Cerebellar cortex (tissue), 1 donor: Measurements from ENCODE around the gene LRATD1.
"Not testable (repeated sequence)": the region's sequence is repeated elsewhere in the genome, so short reads cannot be mapped to it uniquely, and the experiment has no call there.

Experiments used
- DNase-seq: peaks from one replicate; pipeline ENCODE4 v3.0.0-alpha.2; 2015; ENCODE audit warnings: low spot score

LRATD1 gene, protein sequence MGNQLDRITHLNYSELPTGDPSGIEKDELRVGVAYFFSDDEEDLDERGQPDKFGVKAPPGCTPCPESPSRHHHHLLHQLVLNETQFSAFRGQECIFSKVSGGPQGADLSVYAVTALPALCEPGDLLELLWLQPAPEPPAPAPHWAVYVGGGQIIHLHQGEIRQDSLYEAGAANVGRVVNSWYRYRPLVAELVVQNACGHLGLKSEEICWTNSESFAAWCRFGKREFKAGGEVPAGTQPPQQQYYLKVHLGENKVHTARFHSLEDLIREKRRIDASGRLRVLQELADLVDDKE

DNA sequence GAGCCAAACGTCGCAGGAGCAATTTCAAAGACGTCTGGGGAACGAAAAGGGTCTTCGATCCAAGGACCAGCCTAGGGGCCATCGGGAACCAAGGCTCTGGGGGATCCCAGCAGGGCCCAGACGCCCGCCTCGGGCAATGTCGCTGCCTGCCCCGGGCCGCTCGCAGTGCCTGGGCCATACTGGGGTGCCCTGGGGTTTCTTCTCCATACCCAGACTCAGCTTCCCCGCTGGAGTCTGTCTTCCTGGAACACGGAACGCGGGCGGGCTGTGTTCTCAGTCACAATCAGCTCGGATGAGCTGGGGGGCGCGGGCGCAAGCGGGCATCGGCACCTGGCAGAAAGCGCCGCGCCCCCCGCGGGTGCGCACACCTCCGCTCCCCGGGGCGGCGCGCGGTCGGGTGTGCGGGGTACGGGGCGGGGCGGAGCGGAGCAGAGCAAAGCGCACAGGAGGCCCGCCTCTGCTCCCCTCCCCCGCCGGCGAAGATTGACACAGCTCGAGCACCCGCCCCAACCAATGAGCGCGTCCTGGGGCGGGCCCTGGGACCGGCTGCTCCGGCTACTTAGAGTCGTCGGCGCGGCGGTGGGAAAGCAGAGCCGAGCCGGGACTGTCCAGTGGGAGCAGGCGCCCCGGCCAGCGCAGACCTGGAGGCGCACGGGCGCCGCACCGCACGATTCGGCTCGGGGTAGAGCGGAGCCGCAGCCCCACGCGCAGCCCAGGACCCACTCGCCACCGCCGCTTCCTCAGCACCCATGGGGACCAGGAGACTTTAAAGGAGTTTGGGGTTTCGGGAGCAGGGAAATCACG is at the start of gene LRATD1:
TSS of gene LRATD1 (plus strand) at position 585 of the 804 bp plus-strand sequence. CDS start 1,263 bp downstream, outside the sequence.
- DNase-seq: peak; percentile 4

DNA sequence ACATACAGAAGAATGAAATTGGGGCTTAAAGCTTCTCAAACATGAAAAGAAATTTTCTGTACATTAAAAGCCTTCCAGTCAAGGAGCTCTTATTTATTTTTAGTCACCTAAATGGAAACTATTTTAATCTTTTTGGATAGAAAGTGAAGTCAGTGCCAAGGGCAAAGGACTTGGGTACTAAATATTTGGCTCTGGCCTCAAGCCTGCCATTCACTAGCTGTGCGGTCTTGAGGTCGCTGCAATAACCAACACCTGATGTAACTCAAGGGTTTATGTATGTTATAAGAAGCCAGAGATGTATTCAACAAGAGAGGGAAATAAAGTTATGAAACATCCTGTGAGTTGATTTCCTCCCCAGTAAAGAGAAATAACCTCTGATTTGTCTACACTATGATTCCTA is 49.5 kb upstream of the LRATD1 start:
- no peak for DNase-seq

DNA sequence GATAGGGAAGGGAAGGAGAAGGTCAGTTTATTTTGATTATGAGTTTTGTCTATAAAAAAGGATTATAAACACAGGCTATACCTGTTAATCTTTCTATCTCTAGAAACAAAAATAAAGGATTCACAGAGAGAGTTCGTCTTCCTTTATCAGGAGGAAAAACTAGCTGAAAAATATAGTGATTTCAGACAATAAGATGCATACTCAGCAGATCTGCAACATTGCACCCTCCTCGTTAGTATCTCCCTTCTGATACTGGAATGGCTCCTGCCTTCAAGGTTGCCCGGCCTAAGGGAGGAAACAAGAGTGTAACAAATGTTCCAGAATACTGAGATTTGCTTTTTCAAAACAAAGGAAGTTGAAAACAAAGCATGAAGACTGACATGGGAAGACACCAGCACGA is 48.7 kb upstream of the LRATD1 start:
- no peak for DNase-seq

DNA sequence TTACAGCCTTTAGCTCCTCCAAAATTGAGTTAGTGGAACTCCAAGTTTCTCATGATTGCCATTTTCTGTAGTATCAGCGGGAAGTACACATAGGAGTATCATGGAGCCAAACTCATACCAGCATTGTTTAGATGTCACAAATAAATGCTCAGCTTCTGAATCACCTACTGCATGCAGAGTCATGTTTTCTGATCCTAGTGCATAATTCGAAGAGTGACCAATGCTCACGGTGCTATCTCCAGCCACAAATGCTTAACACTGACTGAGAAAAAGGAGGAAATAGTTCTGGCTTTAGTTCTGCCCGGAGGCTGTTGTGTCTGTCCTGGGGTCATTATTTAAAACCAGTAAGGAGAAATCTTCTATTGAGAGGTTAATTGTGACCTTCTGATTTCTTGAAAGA is 45.4 kb upstream of the LRATD1 start:
- DNase-seq: no peak

DNA sequence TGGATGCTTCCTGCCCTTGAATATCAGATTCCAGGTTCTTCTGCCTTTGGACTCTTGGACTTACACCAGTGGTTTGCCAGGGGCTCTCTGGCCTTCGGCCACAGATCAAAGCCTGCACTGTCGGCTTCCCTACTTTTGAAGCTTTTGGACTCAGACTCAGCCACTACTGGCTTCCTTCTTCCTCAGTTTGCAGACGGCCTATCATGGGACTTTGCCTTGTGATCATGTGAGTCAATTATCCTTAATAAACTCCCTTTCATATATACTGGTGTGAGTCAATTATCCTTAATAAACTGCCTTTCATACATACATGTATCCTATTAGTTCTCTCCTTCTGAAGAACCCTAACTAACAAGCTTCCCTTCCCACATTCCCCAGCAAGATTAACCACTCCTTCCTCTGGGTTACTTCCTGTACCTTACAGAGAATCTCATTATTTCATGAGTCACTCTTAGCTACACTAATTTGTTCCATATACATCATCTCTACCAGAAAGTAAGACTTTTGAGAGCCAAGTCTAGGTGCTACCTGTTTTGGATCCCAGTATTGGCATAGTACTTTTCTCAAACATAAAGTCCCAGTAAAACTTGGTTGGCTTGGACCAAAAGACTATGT is 31.3 kb upstream of the LRATD1 start:
- no peak for DNase-seq

DNA sequence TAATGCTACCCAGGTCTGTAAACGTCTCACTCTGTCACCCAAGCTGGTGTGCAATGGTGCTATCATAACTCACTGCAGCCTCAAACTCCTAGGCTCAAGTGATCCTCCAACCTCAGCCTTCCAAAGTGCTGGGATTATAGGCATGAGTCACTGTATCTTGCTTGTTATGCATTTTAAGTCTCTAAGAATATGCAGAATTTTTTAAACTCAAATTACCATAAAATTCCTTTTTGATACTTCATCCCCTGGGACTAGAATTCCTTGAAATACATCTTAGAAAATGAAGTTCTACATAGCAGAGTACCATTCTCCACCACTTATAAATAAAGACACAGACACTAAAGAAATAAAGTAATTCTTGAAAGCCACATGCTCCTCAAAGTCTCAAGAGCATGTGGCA is 30.2 kb upstream of the LRATD1 start:
- DNase-seq: no peak

DNA sequence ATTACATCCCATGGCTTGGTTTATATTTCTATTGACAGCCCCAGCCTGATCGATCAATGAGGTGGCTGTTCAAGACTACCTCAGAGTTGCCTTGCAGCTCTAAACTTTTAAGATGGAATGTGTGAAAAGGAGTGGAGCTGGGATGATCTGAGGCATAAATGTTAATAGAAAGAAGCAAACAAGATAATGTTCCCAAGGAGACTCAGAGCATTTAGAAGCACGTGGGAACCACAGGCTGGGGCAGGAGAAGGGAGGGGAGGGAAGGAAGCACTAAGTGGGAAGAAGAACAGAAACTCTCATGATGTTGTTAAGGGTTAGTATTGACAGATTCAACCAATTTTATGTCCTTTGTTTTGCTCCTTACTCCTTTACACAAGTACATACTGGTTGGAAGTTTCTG is 28.8 kb upstream of the LRATD1 start:
- no peak for DNase-seq

DNA sequence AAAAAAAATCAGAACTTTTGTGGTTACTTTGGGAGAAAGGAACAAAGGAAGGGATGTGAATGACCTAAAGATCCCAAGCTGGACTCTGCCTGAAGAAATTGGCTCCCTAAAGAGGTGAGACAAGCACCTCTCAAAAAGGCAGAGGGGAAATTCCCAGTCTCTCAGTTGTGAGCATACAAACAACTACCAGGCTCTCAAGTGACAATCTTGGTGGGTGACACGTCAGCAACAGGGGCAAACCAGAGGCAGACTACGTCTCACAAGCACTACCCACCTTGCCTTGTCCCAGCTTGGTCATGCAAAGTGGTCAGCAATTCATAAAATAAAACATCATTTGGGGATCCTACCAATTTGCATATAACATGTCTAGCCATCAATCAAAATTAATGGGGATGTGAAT is 24.3 kb upstream of the LRATD1 start:
- DNase-seq: no peak

DNA sequence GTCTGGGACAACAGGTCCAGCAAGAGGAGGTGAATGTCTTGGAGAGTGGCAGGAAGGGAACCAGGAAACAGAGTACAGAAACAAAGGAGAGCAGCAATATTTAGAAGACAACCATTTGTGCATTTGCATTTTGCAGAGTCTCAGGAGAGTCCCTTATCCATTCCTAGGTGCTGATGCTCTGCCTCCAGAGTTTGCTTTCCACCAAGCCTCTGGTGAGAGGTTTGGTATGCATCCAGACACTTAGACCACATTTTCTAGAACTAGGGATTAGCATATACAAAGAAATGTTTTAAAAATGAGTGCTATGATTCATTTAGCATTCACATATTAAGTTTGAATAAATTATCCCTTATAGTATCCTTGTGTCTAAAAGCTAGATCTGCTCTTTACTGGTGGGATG is 18.5 kb upstream of the LRATD1 start:
- no peak for DNase-seq

DNA sequence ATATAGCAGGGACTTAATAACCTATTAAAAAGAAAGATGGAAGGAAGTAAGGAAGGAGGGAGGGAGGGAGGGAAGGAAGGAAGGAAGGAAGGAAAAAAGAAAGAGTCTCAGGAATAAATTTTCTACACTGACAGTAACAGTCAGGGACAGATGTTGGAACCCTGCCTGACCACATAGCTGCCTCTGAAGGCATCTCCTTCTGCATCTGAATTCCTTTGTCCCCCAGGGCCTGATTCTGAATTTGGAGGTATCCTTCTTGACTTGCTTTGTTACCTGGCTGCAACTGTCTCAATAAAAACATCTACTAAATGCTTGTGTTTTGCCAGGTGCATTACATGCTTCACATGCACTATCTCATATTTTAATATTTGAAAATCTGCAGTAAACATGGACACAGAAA is 17.4 kb upstream of the LRATD1 start:
- no peak for DNase-seq

DNA sequence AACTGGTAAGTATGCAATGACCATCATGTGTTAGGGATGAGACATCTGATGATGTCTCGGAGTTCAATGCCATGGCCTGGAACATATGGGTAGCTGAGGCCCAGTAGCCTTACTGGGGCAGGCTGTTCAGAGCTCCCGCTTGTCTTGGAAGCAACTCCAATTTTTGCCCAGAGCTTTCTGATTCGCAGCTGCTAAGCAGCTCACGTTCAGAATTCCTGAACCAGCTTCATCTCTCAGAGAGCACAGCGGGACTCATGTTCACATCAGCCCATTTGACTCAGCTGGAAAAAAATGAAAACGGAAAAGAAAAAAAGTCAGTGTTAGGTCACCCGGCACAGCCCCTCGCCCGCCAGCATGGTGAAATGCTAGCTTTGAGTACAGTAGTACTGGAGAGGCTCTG is 16.8 kb upstream of the LRATD1 start:
- DNase-seq: no peak

DNA sequence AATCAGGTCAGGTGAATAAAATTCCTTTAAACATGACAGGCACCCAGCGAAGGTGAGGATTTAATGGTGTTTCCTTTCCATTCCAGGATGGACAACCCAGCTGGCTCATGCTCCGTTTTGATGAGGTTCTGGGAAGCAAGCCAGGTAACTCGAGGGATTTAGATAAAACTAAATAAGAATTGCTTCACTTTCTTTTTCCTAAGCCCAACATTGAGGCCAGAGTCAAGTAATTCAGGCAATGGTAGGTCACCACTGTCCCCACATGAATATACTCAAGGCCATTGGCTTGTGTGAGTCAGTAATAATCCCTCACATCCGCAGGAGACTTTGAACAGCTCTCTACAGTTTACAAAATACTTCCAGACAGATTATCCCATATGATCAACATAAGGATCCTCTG is 16.2 kb upstream of the LRATD1 start:
- DNase-seq: no peak

DNA sequence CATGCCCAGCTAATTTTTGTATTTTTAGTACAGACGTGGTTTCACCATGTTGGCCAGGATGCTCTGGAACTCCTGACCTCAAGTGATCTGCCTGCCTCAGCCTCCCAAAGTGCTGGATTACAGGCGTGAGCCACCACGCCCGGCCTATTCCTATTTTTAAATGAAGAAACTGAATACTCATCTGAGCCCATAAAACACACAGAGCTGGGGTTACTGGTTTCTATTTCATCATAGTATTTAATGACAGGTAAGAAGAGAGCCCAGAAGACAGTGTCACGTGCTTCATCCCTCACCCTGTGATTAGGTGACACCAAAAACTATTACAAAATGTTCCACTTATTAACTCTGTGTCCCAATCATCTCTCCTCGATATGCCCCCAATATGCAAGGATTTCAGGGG is 15.6 kb upstream of the LRATD1 start:
- no peak for DNase-seq

DNA sequence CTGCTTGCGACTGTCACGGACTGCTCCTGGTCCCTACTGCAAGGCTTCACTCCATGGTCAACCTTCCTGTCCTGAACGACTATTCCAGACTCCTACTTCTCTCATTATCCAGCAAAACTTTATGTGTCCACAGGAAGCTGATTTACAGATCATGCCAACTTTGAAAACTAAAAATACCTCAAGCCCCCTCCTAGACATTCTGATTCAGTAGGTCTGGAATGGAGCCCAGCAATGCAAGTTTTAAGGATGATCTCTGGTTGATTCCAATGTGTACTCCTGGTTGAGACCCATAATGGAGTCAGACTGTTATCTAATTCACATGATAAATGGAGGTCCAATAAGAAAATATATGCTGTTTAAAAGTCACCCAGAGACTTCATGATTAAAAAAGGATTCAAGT is 13.1 kb upstream of the LRATD1 start:
- DNase-seq: no peak

DNA sequence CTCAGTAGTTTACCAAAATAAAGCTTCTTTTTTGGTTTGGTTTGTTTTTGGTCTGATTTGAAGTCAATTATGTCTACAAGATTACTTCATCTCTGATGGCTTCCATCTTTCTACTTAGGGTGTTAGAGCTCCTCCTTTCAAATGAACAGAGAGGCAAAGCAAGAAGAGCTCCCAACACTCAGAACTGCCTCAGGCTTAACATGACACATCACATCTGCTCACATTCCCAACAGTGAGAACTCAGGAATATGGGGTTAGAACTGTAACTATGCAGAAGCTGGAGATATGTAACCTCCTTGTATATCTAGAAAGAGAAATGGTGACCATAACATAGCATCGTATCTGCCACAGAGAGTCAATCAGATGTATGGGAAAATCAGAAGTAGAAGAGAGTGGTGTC is 11.4 kb upstream of the LRATD1 start:
- no peak for DNase-seq

DNA sequence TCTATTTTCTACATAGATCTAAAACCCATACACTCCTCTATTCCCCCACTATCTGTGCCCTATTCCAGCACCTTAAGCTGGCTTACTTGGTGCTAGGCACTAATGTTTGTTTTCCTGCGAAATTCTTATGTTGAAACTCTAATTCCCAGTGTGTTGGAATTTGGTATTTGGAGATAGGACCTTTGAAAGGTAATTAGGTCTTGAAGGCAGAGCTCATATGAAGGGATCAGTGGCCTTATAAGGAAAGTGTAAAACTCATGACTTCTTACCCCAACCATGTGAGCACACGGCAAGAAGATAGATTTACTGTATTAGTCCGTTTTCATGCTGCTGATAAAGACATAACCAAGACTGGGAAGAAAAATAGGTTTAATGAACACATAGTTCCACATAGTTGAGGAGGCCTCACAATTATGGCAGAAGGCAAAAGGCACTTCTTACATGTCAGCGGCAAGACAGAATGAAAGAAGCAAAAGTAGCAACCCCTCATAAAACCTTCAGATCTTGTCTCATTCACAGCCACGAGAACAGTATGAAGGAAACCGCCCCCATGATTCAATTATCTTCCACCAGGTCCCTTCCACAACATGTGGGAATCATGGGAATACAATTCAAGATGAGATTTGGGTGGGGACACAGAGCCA is 10.5 kb upstream of the LRATD1 start:
- no peak for DNase-seq

DNA sequence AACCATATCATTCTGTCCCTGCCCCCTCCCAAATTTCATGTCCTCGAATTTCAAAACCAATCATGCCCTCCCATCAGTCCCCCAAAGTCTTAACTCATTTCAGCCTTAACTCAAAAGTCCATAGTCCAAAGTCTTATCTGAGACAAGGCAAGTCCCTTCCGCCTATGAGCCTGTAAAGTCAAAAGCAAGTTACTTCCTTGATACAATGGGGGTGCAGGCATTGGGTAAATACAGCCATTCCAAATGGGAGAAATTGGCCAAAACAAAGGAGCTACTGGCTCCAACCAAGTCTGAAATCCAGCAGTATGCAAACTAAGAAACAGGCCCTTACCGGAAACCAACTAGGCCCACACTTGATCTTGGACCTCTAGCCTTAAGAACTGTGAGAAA is 10.0 kb upstream of the LRATD1 start:
- not testable (repeated sequence) for DNase-seq

DNA sequence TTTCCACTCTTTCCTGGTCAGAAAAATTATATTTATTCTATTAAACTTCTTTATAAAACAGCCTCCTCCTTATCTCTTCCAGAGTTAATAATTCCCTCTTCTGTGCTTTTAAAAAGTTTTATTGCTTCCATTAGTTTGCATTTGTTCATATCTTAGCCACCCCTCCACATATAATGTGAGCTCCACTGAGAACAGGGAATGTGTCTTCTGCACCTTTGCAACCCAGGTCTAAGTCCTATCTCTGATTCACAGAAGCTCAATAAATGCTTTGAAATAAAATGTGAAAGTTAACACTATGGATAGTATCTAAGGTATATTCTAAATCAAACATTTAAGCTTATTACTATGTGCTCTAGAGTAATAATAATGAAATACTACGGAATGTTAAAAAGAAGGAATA is 9.3 kb upstream of the LRATD1 start:
- no peak for DNase-seq

DNA sequence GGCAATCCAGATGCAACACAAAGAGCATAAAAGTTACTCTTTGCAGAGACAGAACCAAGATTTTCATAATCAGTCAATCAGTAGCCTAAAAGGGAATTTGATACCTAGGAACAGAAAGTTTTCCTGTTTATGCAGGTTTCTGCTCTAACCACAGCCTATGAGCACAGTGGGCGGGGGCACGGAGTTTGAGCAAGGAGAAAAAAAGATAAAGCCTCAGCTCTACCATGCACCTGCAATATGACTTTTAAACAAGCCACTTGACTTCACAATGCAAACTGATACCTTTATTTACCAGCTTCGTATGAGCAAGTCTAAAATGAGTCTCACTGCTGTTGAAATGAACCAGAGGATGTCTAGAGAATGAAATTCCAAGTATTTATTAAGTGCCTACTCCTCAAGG is 5.6 kb upstream of the LRATD1 start:
- no peak for DNase-seq

DNA sequence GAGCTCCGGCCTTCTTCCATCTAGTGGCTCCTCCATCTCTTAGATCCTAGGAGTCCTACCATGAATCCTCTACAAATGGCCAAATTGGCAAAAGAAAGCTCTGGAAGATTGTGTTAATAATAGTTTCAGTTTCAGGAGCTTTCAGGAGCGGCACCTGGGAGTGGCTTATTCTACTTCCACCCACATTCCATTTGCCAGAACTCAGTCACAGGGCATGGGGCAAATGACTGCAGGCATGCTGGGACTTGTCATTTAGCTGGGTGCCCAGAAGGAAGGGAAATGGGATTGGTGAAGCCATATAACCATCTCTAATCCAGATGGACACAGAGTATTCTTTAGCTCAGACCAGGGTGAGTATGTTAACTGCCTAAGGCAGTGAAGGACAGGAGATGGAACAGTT is 3.6 kb upstream of the LRATD1 start:
- no peak for DNase-seq

DNA sequence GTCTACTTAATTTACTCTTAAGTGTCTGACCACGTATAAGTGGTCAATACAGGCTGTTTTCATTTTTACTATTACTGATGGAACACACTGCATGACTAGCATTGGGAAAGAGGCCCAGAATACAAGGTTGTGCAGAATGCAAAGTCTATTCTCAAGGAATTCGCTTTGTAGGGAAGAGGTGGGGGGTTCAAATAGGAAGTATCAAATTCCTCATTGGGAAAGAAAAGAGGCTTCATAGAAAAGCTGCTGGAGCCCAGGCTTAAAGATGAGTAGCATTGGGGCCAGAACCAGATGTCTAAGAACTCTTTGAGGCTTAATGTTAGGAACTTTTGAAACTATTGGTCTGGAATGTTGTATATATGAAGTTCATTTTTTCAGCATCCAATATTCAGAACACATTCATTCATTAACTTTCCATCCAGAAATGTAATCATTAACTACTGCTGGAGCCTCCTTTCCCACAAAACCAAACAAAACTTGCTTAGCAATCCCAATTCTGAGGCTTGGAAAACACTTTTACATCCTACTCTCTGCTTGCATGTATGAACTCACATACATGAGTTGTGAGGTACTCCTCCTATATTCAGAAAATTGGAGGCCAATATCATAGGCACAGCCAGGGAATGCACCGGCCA is 994 bp upstream of the LRATD1 start:
- DNase-seq: no peak

DNA sequence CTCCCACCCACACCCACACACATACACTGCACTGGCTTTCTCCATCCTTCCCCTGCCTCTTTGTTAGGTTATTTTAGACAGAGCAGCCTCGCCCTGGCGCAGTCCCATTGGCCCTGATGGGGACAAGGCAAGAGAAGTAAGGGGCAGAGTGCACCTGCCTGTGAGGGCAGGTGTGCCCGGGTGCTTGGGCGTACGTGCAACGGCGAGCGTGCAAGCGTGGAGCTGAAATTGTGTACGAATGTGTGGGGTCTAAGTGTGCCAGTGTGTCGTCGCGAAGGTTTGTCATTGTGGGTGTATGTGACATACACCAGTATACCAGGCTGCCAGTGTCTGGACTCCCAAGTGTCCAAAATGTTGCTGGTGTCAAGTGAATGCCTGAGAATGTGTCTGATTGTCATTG is 544 bp downstream of the LRATD1 start:
- no peak for DNase-seq
